ENCODE data around the gene KLHL29. TPM values are rescaled to one million over a fixed set of nuclear protein-coding genes. Genes with fewer than 3 reads are reported as not detected.

KLHL29 gene
- total RNA-seq, 1 experiment from 2014 or later = 5.2 TPM

GRCh38 chr2:23510471-23510870 is 125.5 kb downstream of the KLHL29 start:
- DNase-seq (ENCODE audit: low read depth) = no peak

- DNase-seq (ENCODE audit: low read depth) = no peak
Observed at GRCh38 chr2:23512778-23513177, 127.8 kb downstream of the KLHL29 start.

GRCh38 chr2:23513245-23513871 is 128.4 kb downstream of the KLHL29 start:
- no peak for DNase-seq (ENCODE audit: low read depth)

GRCh38 chr2:23513872-23514793 is 129.2 kb downstream of the KLHL29 start:
- no peak for DNase-seq (ENCODE audit: low read depth)

GRCh38 chr2:23516520-23517256 is 131.7 kb downstream of the KLHL29 start:
- DNase-seq (ENCODE audit: low read depth) = no peak

GRCh38 chr2:23518481-23519333 is 133.7 kb downstream of the KLHL29 start:
- DNase-seq (ENCODE audit: low read depth) = no peak

GRCh38 chr2:23519334-23519651 is 134.3 kb downstream of the KLHL29 start:
- peak; percentile 58 for DNase-seq (ENCODE audit: low read depth)

GRCh38 chr2:23520256-23520655 is 135.3 kb downstream of the KLHL29 start:
- DNase-seq (ENCODE audit: low read depth) = no peak

- DNase-seq (ENCODE audit: low read depth) = no peak
Observed at GRCh38 chr2:23521060-23521459, 136.1 kb downstream of the KLHL29 start.

- no peak for DNase-seq (ENCODE audit: low read depth)
Observed at GRCh38 chr2:23522726-23523372, 137.9 kb downstream of the KLHL29 start.

GRCh38 chr2:23523373-23524260 is 138.6 kb downstream of the KLHL29 start:
- DNase-seq (ENCODE audit: low read depth) = no peak

GRCh38 chr2:23524261-23524706 is 139.3 kb downstream of the KLHL29 start:
- peak; percentile 84 for DNase-seq (ENCODE audit: low read depth)

GRCh38 chr2:23525137-23525765 is 140.3 kb downstream of the KLHL29 start:
- DNase-seq (ENCODE audit: low read depth) = no peak

GRCh38 chr2:23526114-23526513 is 141.1 kb downstream of the KLHL29 start:
- DNase-seq (ENCODE audit: low read depth) = no peak

GRCh38 chr2:23526835-23527790 is 142.1 kb downstream of the KLHL29 start:
- no peak for DNase-seq (ENCODE audit: low read depth)

- no peak for DNase-seq (ENCODE audit: low read depth)
Observed at GRCh38 chr2:23528171-23528570, 143.2 kb downstream of the KLHL29 start.

GRCh38 chr2:23528690-23529089 is 143.7 kb downstream of the KLHL29 start:
- no peak for DNase-seq (ENCODE audit: low read depth)

GRCh38 chr2:23529659-23530058 is 144.7 kb downstream of the KLHL29 start:
- no peak for DNase-seq (ENCODE audit: low read depth)

Measured in LHCN-M2 (cell line).